Activated CD4-positive, alpha-beta T cell treated with anti-CD3 and anti-CD28 coated beads, Interleukin-2, Interleukin-6, amounts not matched to agents 100 ng/mL and 50 ng/mL, durations not matched to agents 16 hours and 8 hours (primary cell): ENCODE measurements around the gene TMEM240.
"Not testable (repeated sequence)": the region's sequence is repeated elsewhere in the genome, so short reads cannot be mapped to it uniquely, and the experiment has no call there.

ENCODE experiments used
- DNase-seq: peaks from one replicate; pipeline ENCODE4 v3.0.0-alpha.2; 2020

Gene TMEM240

GRCh38 chr1:1489231-1489630 lies 51.2 kb downstream of the TMEM240 start:
- no peak for DNase-seq

- no peak for DNase-seq
Measured at GRCh38 chr1:1487701-1488100, 52.7 kb downstream of the TMEM240 start.

- not testable (repeated sequence) for DNase-seq
Measured at GRCh38 chr1:1485755-1486317, 54.6 kb downstream of the TMEM240 start.

- not testable (repeated sequence) for DNase-seq
Measured at GRCh38 chr1:1484976-1485750, 55.3 kb downstream of the TMEM240 start.
